ENCODE results near the gene RAB31. TPM values are rescaled to one million over a fixed set of nuclear protein-coding genes. Genes with fewer than 3 reads are reported as not detected.

RAB31 gene
- total RNA-seq, 1 experiment from 2014 or later: 6.1 TPM

DNA sequence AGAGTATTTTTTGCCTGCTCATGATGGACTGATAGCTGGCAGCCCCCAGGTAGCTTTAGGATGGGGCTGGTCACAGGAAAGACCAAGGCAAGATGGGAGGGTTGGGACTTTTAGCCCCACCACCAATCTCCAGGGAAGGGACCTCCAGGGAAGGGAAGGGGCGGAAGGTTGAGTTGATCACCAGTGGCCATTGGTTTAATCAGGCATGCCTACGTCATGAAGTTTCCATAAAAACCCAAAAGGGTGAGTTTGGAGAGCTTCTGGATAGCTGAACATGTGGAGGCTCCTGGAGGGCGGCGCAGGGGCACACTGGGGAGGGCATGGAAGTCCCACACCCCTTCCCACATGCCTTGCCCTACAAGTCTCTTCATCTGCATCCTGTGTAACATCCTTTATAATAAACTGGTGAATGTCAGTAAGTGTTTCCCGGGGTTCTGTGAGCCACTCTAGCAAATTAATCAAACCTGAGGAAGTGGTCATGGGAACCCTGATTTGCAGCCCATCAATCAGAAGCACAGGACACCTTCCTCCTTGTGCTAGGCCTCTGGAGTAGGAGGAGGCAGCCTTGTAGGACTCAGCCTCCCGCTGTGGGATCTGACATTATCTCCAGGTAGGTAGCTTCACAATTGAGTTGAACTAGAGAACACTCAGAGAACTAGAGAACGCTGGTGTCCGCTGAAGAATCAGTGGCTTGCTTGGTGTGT, 30.3 kb downstream of the RAB31 start:
- TF ChIP-seq, protein P1, sequence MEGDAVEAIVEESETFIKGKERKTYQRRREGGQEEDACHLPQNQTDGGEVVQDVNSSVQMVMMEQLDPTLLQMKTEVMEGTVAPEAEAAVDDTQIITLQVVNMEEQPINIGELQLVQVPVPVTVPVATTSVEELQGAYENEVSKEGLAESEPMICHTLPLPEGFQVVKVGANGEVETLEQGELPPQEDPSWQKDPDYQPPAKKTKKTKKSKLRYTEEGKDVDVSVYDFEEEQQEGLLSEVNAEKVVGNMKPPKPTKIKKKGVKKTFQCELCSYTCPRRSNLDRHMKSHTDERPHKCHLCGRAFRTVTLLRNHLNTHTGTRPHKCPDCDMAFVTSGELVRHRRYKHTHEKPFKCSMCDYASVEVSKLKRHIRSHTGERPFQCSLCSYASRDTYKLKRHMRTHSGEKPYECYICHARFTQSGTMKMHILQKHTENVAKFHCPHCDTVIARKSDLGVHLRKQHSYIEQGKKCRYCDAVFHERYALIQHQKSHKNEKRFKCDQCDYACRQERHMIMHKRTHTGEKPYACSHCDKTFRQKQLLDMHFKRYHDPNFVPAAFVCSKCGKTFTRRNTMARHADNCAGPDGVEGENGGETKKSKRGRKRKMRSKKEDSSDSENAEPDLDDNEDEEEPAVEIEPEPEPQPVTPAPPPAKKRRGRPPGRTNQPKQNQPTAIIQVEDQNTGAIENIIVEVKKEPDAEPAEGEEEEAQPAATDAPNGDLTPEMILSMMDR (conservative IDR thresholded peaks at IDR 0.05; ENCODE audit: low read depth, low read length): no peak
- TF ChIP-seq EZH2 (IDR thresholded peaks at IDR 0.05; ENCODE audit: borderline replicate concordance, low read depth, low read length, poor library complexity, severe bottlenecking): no peak
- no peak overlapping the region for H3K4me3 ChIP-seq (ENCODE audit: low read depth, low read length, poor library complexity, severe bottlenecking)
- H3K27me3 ChIP-seq (replicated peaks; ENCODE audit: insufficient read depth, low read depth, low read length, poor library complexity): no peaks in the 10 kb centered on the region
- H3K27ac ChIP-seq (ENCODE audit: low read depth, low read length, poor library complexity, severe bottlenecking): no peak overlapping the region
- H3K36me3 ChIP-seq (ENCODE audit: insufficient read depth, low read length, poor library complexity, severe bottlenecking): no peaks in the 10 kb centered on the region
- POLR2A ChIA-PET (ENCODE audit: low non-redundant PET): no interaction called here
- intact Hi-C loops (cut with micrococcal nuclease; ENCODE audit: unreplicated experiment): no loop called here
- CTCF ChIA-PET: no interaction called here
- no TSS peak for BruUV-seq (replicated peaks)
- H3K4me1 ChIP-seq (ENCODE audit: insufficient read depth, low read length, poor library complexity, severe bottlenecking): peaks cover 25% of the 10 kb centered on the region
- no peak for DNase-seq (ENCODE audit: low spot score)
- H3K9me3 ChIP-seq (ENCODE audit: low read depth, low read length, poor library complexity, severe bottlenecking): no peaks in the 10 kb centered on the region

DNA sequence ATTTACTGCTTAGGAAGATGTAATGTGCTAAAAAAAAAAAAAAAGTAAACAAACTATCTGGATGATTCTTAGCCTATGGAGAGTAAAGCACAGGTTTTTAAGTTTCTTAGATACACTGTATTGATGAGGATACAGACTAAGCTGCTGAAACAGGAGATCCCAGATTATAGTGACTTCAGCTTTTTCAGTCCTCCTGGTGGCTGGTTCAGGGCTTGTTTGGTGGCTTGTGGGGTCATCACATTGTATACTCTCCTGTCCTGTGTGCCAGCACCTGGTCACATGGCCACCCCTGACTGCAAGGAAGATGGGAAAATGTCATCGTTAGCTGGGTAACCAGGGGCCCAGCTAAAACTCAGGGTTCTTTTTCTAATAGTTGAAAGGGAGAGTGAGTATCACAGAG, 31.4 kb downstream of the RAB31 start:
- no TSS peak for BruUV-seq (replicated peaks)
- intact Hi-C loops (cut with micrococcal nuclease; ENCODE audit: unreplicated experiment): no loop called here
- peaks cover 25% of the 10 kb centered on the region for H3K4me1 ChIP-seq (ENCODE audit: insufficient read depth, low read length, poor library complexity, severe bottlenecking)

DNA sequence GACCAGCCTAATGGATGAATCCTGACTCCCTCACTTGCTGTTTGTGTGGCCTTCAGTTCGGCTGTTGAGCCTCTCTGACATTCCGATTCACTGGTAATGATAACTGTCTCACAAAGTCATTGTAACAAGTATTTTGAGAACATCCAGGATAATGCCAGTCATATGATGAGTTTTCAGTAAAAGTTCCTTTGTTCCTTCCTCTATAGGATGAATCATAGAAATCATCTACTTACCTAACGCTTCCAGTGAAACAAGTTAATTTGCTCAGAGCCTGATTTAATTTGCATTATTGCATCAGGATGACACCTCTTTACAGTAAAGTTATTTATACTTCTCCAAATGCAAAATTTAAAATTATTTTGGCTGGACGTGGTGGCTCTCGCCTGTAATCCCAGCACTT, 32.0 kb downstream of the RAB31 start:
- no peak for DNase-seq (ENCODE audit: low spot score)
- no peak overlapping the region for H3K4me3 ChIP-seq (ENCODE audit: low read depth, low read length, poor library complexity, severe bottlenecking)
- H3K9me3 ChIP-seq (ENCODE audit: low read depth, low read length, poor library complexity, severe bottlenecking): no peaks in the 10 kb centered on the region
- no TSS peak for BruUV-seq (replicated peaks)
- intact Hi-C loops (cut with micrococcal nuclease; ENCODE audit: unreplicated experiment): no loop called here
- peaks cover 25% of the 10 kb centered on the region for H3K4me1 ChIP-seq (ENCODE audit: insufficient read depth, low read length, poor library complexity, severe bottlenecking)
- CTCF ChIA-PET: no interaction called here
- no peaks in the 10 kb centered on the region for H3K36me3 ChIP-seq (ENCODE audit: insufficient read depth, low read length, poor library complexity, severe bottlenecking)
- POLR2A ChIA-PET (ENCODE audit: low non-redundant PET): no interaction called here
- H3K27me3 ChIP-seq (replicated peaks; ENCODE audit: insufficient read depth, low read depth, low read length, poor library complexity): no peaks in the 10 kb centered on the region
- no peak overlapping the region for H3K27ac ChIP-seq (ENCODE audit: low read depth, low read length, poor library complexity, severe bottlenecking)
- no peak for TF ChIP-seq EZH2 (IDR thresholded peaks at IDR 0.05; ENCODE audit: borderline replicate concordance, low read depth, low read length, poor library complexity, severe bottlenecking)
- TF ChIP-seq, protein P1 (conservative IDR thresholded peaks at IDR 0.05; ENCODE audit: low read depth, low read length): no peak

More for the DNA sequence above, 31.4 kb downstream of the RAB31 start:
- no peak for TF ChIP-seq EZH2 (IDR thresholded peaks at IDR 0.05; ENCODE audit: borderline replicate concordance, low read depth, low read length, poor library complexity, severe bottlenecking)
- TF ChIP-seq, protein P1 (conservative IDR thresholded peaks at IDR 0.05; ENCODE audit: low read depth, low read length): no peak
- POLR2A ChIA-PET (ENCODE audit: low non-redundant PET): no interaction called here
- H3K9me3 ChIP-seq (ENCODE audit: low read depth, low read length, poor library complexity, severe bottlenecking): no peaks in the 10 kb centered on the region
- no peak for DNase-seq (ENCODE audit: low spot score)
- no peak overlapping the region for H3K4me3 ChIP-seq (ENCODE audit: low read depth, low read length, poor library complexity, severe bottlenecking)
- no peaks in the 10 kb centered on the region for H3K36me3 ChIP-seq (ENCODE audit: insufficient read depth, low read length, poor library complexity, severe bottlenecking)
- no peaks in the 10 kb centered on the region for H3K27me3 ChIP-seq (replicated peaks; ENCODE audit: insufficient read depth, low read depth, low read length, poor library complexity)
- no peak overlapping the region for H3K27ac ChIP-seq (ENCODE audit: low read depth, low read length, poor library complexity, severe bottlenecking)
- CTCF ChIA-PET: no interaction called here
